IPS-18a (cell line): ENCODE results near the gene ADORA3.

Source experiments
- H3K27ac ChIP-seq: one replicate; pipeline ENCODE4 v1.5.1; 2013; ENCODE audit warnings: low read length
- H3K27me3 ChIP-seq: one replicate; pipeline ENCODE4 v1.6.1; 2013; ENCODE audit warnings: mild to moderate bottlenecking, low read length; ENCODE audit not compliant: control insufficient read depth, insufficient read depth
- H3K36me3 ChIP-seq: one replicate; pipeline ENCODE4 v1.6.1; 2013; ENCODE audit warnings: low read depth, low read length; ENCODE audit not compliant: control insufficient read depth
- H3K4me1 ChIP-seq: one replicate; pipeline ENCODE4 v1.6.1; 2013; ENCODE audit warnings: low read depth, low read length; ENCODE audit not compliant: control insufficient read depth
- H3K4me3 ChIP-seq: one replicate; pipeline ENCODE4 v1.5.1; 2013; ENCODE audit warnings: low read length
- H3K9ac ChIP-seq: one replicate; pipeline ENCODE4 v1.6.1; 2013; ENCODE audit warnings: mild to moderate bottlenecking, low read length, moderate library complexity
- H3K9me3 ChIP-seq: one replicate; pipeline ENCODE4 v1.6.1; 2013; ENCODE audit warnings: low read depth, low read length; ENCODE audit not compliant: control insufficient read depth

ADORA3 gene

DNA sequence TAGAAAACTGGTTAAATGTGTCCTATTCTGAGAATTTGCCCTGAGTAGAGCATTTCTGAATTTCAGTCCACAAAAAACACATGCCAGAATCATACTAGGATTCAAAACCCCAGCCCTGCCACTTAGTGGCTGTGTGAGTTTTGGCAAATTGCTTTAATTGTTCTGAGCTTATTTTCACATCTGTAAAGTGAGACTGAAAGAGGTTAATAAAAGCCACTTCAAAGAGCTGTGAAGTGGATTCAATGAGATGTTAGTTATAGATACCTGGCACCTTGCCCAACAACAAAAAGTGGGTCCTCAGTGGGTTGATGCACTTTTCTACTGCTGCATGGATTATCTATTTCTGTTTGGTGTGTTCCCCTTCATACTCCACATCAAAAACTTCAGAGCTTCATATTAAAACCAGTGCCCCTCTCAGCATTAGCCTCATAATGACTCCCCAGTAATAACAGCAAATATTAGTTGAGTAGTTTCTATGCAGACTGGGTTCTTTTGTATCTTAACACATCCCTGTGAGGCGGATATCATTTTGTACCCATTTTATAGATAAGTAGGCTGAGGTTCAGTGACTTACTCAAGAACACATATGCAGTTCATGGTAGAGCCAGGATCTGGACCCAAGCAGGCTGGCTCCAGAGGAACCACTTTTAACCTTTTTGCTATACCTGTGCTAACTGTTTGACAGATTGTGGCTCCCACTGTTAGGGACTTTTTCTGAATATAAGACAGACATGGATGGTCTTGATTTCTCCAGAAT is 14.2 kb upstream of the ADORA3 start:
- Histone ChIP-seq H3K9ac (no peak overlapping the region), H3K27ac (no peak overlapping the region), H3K4me3 (no peak overlapping the region), H3K27me3 (no peaks in the 10 kb centered on the region), H3K9me3 (no peaks in the 10 kb centered on the region), H3K4me1 (no peaks in the 10 kb centered on the region), H3K36me3 (no peaks in the 10 kb centered on the region)

GRCh38 chr1:111516005-111516535 is 12.6 kb upstream of the ADORA3 start:
- Histone ChIP-seq H3K9me3 (no peaks in the 10 kb centered on the region), H3K9ac (no peak overlapping the region), H3K27me3 (no peaks in the 10 kb centered on the region), H3K27ac (no peak overlapping the region), H3K4me3 (no peak overlapping the region), H3K4me1 (no peaks in the 10 kb centered on the region), H3K36me3 (no peaks in the 10 kb centered on the region)

GRCh38 chr1:111515291-111516004 is 12.0 kb upstream of the ADORA3 start:
- Histone ChIP-seq H3K36me3 (no peaks in the 10 kb centered on the region), H3K4me3 (no peak overlapping the region), H3K4me1 (no peaks in the 10 kb centered on the region), H3K27me3 (no peaks in the 10 kb centered on the region), H3K9ac (no peak overlapping the region), H3K27ac (no peak overlapping the region), H3K9me3 (no peaks in the 10 kb centered on the region)

DNA sequence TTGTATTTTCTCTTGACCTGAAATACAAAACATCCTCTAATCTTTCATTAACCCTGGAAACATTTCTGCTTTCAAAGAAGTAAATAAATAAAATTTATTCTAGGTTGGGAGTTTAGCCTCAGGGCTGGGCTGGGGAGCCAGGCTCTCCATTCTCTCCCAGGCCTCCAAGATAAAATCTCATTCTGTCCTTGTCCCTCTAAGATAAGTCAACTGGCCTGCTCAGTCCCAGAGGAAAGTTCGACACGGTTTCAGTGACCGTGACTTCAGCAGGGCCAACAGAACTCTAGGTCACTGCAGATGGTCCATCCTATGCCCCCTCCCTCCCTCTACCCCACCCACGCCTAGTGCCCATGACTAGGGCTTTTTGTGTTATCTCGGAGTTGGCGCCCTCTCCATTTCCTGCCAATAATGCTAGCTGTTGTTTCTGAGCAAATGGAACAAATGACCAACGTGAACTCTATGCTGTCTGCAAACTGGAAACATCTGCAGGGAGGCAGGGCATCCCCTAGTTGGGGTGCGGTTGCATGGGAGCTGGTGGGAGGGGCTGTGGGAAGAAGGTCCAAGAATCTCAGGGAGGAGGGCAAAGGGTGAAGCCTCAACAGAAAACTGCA is 10.1 kb upstream of the ADORA3 start:
- H3K27ac ChIP-seq = no peak overlapping the region
- H3K9me3 ChIP-seq = no peaks in the 10 kb centered on the region
- no peaks in the 10 kb centered on the region for H3K27me3 ChIP-seq
- no peak overlapping the region for H3K4me3 ChIP-seq
- peaks cover 1% of the 10 kb centered on the region for H3K4me1 ChIP-seq
- H3K9ac ChIP-seq = no peak overlapping the region
- H3K36me3 ChIP-seq = no peaks in the 10 kb centered on the region

DNA sequence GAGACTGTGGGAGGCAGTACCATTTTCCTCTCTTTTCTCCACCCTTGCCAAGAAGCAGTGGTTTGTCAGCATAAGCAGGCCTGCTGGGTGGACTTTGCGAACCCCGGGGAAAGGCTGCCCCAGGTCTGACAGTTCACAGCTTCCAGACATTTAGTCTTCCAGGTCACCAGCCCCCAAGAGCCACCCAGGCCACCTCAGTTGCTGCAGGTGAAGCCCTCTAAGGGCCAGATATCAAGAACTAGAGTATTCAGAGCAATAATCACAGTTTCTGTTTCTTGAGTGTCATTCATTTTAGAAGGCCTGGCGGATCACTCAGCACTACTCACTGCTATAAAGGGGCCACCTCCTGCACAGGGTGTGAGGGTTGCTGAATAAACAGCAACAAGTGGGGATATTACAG is 9.5 kb upstream of the ADORA3 start:
- peaks cover 5% of the 10 kb centered on the region for H3K4me1 ChIP-seq
- no peak overlapping the region for H3K27ac ChIP-seq
- H3K27me3 ChIP-seq = no peaks in the 10 kb centered on the region
- H3K36me3 ChIP-seq = no peaks in the 10 kb centered on the region
- H3K9me3 ChIP-seq = no peaks in the 10 kb centered on the region
- no peak overlapping the region for H3K9ac ChIP-seq
- H3K4me3 ChIP-seq = no peak overlapping the region

DNA sequence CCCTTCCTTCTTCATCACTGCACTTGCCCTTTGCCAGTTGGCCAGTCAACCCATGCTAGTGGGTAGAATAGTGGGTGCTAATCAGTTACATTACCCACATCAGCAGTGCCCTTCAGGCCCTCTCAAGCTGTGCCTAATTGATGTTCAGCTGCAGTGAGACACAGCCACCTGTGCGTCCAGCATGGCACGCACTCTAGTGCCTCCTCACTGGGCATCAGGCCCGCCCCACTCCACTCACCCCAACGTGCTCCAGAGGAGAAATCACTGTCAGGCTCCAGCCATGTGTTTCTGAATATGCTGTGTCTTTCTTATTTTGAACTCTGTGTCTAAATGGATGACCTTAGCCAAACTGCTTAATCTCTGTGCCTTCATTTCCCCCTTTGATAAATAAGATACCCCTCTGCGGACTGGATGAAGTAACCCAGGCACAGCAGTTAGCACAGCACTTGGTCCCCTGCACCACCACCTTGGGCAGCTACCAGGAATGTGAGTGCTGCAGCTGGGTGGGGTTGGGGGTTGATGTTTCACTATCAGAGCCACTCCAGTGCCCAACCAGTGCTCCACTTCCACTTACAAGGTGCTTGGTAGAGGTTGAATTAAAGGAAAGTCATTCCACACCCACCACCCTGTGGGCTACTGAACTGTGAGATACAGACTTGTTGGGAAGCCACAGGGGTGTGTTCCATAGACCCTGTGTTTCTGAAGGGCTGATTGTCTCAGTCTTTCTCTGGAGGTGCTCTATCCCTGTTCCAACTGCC is 8.9 kb upstream of the ADORA3 start:
- Histone ChIP-seq H3K9me3 (no peaks in the 10 kb centered on the region), H3K27me3 (no peaks in the 10 kb centered on the region), H3K36me3 (no peaks in the 10 kb centered on the region), H3K4me3 (no peak overlapping the region), H3K27ac (no peak overlapping the region), H3K4me1 (peaks cover 11% of the 10 kb centered on the region), H3K9ac (no peak overlapping the region)

GRCh38 chr1:111511370-111511769 is 7.9 kb upstream of the ADORA3 start:
- no peak overlapping the region for H3K9ac ChIP-seq
- H3K4me1 ChIP-seq = peaks cover 13% of the 10 kb centered on the region
- no peak overlapping the region for H3K27ac ChIP-seq
- H3K9me3 ChIP-seq = no peaks in the 10 kb centered on the region
- H3K36me3 ChIP-seq = no peaks in the 10 kb centered on the region
- no peak overlapping the region for H3K4me3 ChIP-seq
- H3K27me3 ChIP-seq = no peaks in the 10 kb centered on the region

DNA sequence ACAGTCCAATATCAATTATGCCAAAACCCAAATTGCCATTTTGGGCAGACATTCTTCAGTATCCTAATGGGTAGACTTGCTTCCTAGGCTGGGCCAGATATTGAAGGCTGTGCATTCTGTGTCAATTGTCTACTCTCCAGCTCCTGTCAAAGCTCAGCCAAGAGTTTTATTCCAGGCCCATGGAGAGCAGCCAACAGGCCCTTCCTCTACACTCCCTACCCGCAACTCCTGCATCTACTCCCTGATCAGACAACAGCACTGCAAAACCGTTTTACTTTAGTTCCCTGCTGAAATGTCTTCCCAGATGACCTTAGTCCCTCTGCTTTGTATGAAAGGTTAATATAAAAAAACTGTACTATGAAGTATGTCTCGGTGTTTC is 6.6 kb upstream of the ADORA3 start:
- H3K9me3 ChIP-seq = no peaks in the 10 kb centered on the region
- H3K9ac ChIP-seq = no peak overlapping the region
- no peaks in the 10 kb centered on the region for H3K27me3 ChIP-seq
- peaks cover 13% of the 10 kb centered on the region for H3K4me1 ChIP-seq
- no peak overlapping the region for H3K4me3 ChIP-seq
- H3K27ac ChIP-seq = no peak overlapping the region
- no peaks in the 10 kb centered on the region for H3K36me3 ChIP-seq

DNA sequence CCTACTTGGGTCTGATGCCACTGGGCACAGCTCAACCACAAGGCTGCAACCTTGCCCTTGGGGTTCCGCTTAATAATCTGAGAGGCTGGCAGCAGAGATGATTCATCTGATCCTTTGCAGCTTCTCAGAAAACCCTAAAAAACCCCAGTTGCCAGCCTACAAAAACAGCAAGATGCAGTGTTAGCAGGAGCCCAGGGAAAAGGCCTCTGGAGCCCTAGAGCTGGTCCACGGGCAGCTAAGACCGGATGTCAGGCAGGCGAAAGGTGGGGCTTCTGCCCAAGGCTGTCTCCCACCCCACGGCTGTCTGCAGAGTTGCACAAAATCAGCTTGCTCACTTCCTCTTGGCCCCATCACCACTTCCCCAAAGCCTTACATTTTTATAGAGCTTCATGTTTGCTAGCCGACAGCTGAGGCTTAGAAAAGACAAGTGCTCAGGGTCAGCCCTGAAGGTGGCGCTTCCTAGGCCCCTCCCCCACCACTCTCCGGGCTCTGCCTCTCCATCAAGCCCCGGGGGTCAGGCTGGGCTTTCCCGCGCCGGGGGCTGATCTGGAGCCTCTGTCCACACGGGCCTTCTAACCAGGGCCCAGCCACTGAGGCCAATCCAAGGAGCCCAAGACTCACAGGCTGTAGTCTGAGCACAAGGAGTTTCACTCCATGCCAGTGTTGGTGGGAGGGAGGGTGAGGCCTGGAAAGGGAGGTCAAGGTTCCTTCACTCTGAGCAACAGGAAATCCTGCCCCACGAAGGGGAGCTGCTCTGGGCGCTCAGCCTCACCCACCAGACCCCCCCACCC is 4.2 kb upstream of the ADORA3 start:
- H3K36me3 ChIP-seq = no peaks in the 10 kb centered on the region
- H3K27ac ChIP-seq = peak overlapping the region; percentile 40
- H3K4me3 ChIP-seq = peak overlapping the region; percentile 59
- H3K27me3 ChIP-seq = no peaks in the 10 kb centered on the region
- no peaks in the 10 kb centered on the region for H3K9me3 ChIP-seq
- H3K9ac ChIP-seq = peak overlapping the region; percentile 64
- H3K4me1 ChIP-seq = peaks cover 13% of the 10 kb centered on the region

DNA sequence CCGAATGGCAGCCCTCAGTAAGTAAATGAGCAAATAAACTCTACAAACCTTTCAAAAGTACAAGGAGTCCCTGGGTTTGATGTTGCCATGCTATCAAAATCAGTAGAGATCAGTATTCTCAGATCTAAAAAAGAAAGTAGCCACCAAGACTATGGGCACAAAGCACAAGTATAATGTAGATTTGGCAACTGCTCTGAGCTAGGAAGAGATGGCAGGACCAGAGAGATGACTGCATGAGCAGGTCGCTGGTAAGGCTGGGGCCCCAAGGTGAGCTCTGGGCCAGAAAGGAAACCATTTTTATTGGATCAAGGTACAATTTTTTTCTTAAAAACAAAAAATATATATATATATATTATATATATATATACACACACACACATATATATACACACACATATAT is 3.1 kb upstream of the ADORA3 start:
- H3K36me3 ChIP-seq = no peaks in the 10 kb centered on the region
- H3K4me3 ChIP-seq = no peak overlapping the region
- no peaks in the 10 kb centered on the region for H3K9me3 ChIP-seq
- no peaks in the 10 kb centered on the region for H3K27me3 ChIP-seq
- no peak overlapping the region for H3K9ac ChIP-seq
- H3K4me1 ChIP-seq = peaks cover 13% of the 10 kb centered on the region
- H3K27ac ChIP-seq = no peak overlapping the region
